ENCODE results near the gene YAP1.
"Not testable (repeated sequence)": the region's sequence is repeated elsewhere in the genome, so short reads cannot be mapped to it uniquely, and the experiment has no call there.

The YAP1 gene

DNA sequence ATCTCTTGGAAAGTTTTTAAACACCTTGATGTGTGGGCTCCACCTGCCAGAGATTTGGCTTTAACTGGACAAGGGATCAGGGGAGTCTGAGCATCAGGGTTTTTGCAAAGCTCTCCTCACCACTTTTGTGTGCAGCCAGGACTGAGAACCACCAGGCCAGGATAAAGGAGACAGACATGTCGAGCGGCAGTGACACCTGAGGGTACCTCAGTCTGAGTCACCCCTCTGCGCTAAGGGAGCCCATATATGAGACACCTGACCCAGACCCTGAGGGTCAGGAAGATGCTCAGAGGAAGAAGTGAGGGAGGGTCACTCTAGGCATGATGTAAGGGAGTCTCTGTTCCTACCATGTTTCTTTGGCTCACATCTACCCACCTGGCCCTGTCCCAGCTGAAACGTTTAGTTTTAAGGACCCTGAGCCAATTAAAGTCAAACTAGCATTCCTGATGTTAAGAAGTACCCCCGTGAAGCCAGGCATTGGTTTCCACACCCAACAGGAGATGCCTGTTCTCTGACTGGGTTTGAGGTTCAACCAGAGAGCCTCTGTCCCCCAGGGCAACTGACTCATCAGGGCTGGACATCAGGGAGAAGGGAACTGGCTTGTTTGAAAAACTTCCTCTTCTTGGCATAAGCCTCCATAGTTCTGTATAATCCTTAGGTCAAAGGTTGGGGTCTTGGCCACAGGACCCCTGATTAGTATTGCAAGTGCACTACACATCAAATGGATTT, 134.6 kb downstream of the YAP1 start:
- DNase-seq, result no peak

DNA sequence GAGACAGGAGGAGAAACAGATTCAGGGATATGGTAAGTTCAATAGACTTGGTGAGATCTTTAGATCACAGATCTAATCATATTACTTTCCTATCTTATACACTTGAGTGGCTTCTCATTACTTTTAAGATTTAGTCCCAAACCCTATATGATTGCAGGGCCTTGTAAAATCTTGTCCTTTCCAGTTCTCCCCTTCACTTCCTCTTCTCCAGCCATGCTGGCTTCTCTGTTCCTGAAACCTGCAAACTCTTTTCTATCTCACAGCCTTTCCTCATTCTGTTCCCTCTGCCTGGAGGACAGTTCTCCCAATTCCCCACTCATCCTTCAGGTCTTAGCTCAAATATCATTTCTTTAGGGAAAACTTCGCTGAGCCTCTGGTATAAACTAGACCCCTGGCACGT, 141.2 kb downstream of the YAP1 start:
- no peak for DNase-seq

DNA sequence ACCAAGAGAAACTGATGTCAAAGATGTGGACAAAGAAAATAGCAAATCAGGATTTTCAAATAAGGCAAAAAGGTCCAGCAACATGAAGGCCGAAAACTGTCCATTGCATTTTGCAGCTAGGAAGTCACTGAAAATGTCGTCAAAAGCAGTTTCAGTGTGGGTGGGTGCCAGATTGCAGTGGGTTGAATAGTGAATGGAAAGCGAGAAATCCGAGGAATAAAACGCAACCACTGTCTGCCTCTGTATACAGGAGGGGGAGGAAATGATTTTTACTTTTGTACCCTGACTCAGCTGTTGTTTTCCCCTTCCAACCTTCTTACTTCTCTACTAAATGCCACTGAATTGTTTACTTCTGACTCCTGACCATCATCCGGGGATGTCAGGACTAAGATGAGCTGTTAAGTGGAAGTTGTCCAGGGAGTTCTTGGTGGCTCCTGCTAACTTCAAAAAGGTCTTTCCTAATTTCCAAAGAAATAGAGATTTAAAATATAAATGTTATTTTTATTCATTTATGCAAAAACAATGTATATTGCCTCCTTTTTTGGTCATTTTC, 142.2 kb downstream of the YAP1 start:
- DNase-seq, result no peak

DNA sequence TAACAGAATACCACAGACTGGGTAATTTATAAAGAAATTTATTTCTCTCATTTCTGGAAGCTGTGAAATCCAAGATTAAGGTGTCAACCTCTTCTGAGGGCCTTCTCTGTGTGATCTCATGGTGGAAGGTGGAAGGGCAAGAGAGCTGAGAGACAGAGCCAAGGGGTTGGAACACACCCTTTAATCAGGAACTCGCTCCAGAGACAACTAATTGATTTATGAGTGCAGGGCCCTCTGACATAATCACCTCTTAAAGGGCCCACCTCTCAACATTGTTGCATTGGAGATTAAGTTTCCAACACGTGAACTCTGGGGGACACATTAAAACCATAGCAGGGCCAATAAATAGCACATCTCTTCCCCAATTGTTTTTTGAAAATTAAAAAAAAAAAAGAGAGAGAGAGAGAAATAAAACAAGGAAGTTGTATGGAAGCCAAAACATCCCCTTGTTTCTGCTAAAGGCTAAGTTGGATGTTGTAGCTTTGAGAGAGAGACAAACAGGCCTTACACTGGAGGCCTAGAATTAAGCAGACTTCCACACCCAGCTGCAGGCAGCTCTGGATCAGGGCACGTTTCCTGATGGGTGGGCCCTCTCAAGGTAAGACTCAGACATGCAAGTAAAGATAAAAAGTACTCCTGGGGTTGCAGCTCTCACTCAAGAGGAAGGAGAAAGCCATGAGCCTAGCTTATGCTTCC, 142.9 kb downstream of the YAP1 start:
- no peak for DNase-seq

DNA sequence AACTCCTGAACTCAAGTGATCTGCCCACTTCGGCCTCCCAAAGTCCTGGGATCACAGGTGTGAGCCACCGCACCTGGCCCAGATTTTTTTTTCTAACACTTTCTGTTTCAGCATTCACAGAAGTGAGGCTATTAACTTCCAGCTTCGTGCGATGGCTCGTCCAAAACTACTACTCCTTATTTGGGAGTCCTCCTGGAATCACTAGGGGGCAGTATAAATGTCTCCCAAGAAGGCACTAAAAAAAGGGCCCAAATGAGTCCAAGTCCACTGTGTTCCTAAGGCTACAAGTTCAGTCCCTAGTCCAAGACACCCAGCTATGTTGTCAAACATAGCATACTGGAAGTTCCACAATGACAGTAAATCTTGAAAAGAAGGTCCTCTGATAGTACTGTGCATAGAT, 143.8 kb downstream of the YAP1 start:
- DNase-seq, result no peak

DNA sequence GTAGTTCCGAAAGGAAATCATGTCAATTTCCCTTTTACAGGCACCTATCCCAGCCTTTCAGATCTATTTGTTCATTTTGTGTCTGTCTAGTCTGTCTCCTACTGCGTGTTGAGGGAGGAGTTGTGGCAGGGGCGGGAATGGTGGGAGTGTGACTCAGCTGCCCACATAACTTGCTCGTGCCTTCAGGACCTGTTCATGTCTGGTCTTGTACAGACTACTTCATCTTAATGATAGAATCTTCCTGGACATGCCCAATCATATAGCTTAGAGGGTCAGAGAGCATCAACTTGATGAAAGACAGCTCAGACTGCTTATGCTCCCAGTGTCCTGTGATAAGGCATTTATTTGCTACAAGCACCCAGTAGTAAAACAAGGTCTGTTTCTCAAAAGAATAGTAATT, 146.0 kb downstream of the YAP1 start:
- DNase-seq, result no peak

DNA sequence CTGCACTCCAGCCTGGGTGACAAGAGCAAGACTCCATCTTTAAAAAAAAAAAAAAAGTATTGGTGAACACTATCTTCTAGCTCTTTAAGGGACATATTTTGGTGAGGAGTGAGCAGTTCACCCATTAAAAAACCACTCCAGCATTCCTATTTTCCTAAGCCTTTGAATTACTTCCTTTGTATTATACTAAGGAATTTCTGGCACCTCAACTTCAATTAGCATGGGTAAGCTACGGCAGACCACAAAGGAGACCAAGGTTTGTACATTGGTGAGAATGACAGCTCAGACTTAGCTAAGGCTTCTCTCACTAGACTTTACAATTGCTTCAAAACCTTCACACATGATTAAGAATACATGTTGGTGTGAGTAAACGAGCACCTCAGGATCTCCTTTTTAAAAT, 150.0 kb downstream of the YAP1 start:
- no peak for DNase-seq

DNA sequence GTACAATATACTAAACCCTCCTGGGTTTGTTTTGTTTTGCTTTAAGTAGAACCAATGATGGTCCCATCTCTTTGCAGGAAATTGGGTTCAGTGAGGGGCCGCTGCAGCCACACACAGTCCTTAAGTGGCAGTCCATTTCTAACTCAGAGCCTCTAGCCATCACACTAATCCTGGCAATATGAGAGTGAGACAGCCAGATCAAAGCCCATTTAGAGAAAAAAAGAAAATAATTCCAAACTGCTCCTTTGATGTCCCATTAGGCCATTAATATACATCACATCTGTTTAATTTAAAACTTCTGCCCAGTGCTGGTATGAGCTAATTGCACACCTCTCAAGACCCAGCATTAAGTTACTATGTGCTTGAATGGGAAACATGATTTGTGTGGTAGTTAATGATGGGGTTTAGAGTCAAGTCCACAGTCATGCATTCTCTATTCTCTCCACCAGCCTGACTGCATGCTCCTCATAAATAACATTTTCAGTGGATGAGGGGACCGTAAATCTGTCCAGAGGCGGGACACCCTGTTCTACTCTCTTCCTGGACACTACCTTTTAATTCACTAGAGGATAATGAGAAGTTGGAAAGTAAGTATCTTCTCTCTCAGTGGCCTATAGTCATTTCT, 153.2 kb downstream of the YAP1 start:
- DNase-seq, result no peak

DNA sequence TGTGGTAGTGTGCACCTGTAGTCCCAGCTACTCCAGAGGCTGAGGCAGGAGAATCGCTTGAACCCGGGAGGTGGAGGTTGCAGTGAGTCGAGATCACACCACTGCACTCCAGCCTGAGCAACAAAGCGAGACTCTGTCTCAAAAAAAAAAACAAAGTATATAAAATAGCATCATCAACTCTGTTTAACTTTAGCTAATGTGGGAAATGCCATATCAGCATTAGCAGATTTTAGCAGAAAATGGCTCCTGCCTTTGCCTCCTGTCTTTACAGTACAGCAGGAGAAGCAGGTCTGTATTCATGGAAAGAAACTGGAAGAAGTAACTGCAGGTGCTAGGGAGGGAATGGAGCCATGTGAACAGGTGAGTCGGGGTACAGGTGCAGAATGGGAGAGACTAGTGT, 154.5 kb downstream of the YAP1 start:
- not testable (repeated sequence) for DNase-seq

DNA sequence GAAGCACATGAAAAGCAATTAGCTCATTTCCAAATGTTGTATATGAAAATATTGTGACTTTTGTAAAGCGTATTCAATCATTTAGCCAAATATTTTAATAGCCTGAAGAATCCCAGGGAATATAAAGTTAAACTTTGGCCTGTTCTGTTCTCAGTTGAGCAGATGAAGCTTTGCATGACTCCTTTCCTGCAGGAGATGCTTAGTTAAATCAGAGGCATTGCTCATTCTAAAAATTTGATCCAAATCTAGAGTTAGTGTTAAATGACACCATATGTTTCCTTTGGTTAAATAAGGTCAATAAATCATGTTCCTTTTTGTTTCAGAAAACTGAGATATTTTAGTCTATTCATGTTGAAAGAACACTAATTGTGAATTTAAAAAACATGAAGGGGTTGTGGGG, 155.9 kb downstream of the YAP1 start:
- DNase-seq, result no peak

DNA sequence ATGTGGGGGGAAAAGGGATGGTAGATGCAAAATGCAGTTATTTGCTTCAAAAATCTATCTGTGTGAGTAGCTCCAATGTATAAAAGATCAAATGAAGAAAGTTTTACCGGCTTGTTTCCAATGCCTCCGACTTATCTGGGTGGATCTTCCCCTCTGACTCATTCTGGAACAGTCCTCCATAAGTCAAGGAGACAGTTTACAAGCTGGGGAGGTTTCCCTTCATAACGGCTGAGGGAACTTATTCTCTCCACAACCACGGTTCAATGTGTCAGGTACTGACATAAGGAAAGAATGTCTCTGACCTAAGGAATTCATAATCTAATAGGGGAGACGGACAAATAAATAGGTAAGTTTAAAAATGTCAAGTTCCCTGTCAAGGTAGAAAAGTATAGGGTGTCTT, 157.4 kb downstream of the YAP1 start:
- DNase-seq, result no peak

DNA sequence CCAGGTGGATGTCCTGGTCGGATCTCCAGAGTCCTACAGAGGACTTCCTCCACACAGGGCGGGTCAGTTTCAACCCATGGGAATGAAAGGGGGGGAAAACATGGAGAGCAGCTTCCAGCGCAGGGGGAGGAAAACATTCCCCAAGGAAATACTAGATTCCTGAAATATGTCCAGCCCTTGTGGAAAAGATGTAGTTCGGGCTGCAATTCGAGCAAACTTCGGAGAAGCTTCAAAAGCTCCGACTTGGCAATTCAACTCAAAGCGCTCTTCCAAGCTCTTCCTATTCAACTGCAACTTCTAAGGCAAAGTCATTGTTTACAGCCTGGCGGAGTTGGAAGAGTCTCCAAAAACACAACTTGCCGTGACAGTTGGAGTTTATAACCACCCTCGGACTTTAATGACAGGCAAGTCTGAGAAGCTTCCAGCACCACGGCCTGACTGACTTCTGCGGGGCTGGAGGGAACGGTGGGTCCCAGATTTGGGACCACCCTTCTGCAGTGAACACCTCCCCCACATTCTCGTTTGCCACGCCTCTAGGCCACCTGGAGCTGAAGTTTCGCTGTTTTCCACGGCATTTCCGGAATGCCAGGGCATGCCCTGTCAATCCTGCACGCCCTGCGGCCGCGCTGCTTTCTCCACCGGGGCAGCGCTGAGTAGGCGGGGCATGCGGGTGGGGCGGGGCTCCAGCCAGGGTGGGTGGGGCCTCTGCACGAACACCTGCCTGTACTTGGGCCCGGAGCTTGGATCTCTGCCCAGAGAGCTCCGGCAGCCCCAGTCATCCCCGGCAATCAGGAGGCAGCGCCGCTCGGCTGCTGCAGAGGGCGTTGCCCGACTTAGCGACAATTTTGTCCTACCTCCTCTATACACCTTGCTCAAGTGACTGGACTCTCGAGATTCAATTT, 158.1 kb downstream of the YAP1 start:
- peak; percentile 52 for DNase-seq

DNA sequence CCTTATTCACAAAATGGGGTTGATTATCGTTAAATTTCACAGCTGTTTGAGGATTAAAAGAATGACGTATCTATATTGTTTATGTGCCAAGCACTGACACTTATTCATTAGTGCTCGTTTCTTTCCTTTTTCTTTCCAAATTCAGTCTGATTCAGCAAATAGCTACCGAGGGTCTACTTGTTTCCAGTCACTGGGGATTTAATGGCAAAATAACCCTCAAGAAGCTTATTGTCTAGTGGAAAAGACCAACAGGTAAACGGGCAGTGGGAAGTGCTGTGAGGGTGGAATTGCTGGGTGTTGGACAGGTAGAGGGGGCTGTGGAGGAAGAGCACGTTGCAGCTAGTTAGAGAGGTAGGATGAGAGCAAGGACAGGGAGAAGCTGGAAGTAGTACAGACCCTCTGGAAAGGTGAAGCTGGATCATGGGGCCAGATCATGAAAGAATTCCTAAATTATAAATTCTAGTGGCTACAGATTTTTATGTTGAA, 158.8 kb downstream of the YAP1 start:
- no peak for DNase-seq

DNA sequence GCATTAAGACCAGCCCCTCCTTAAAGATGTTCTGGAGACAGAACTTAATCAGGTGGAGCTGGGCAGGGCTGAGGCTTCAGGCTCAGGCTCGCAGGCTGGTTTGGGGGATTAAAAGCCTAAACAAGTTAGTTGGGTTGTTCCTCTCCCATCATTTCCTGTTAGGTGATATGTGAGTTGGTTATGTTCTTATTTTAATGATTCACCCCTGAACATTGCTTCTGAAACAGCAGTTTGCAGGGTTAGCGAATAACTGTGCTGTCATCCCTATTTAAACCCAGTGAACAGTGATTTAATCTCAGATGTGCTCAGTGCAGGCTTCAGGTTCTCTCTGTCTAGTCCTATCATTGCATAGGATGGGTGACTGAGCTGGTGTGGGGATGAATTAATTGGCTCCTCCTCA, 159.7 kb downstream of the YAP1 start:
- DNase-seq, result no peak

DNA sequence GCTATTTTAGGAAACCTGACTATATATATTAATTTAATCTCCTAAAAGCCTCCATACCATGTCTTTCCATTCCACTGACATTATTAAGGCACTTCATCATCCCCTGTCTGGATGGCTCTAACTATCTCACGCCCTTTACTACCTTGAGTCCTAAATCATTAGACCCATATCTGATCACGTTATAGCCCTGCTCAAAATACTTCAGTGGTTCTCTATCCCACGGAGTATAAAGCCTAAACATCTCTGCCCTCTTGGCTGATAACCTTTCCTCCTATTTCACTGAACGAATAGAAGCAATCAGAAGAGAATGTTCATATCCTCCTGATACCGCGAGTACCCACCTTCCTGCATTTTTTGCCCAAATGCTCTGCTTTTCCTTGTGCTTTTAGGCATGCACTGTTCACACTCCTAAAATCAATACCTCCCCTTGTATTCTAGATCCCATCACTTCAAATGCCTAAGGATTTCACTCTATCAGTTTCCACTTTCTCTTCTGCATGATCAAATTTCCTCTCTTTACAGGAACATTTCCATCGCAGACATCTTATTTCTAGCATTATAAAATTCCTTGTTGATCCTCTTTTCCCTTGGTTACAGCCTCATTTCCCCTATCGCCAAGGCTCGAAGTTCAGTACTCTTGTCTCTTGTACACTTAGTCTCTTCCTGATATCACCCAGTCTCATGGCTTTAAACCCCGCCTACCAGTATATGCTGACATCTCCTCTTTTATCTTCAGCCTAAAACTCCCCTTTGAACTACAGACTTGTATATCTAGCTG, 162.0 kb downstream of the YAP1 start:
- DNase-seq, result no peak

DNA sequence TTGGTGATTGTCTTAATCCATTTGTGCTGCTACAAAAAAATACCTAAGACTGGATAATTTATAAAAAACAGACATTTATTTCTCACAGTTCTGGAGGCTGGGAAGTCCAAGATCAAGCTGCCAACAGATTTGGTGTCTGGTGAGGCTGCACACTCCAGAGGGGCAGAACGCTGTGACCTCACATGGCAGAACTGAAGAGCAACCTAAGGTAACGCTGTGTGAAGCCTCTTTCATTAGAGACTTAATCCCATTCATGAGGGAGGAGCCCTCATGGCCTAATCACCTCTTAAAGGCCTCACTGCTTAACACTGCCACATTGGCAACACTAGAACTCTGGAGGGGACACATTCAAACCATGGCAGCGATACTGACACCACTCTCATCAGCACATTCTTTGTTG, 164.4 kb downstream of the YAP1 start:
- DNase-seq, result no peak

DNA sequence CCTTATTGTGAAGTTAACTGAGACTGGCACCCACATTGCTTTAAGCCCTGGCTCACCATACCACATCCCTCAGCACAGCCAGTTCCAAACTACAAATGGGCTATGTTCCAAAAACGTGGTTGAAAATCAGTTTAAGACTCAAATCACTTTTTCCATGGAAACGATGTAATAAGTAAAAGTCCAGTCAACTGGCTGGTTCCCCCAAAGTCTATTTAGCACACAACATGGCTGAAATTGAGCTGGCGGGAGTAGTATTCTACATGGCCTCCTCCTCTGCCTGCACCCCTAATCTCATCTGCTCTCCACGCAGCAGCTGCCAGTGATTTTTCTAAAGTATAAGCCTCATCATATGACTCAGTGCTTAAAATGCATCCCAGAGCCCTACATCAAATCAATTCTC, 166.1 kb downstream of the YAP1 start:
- DNase-seq, result no peak

DNA sequence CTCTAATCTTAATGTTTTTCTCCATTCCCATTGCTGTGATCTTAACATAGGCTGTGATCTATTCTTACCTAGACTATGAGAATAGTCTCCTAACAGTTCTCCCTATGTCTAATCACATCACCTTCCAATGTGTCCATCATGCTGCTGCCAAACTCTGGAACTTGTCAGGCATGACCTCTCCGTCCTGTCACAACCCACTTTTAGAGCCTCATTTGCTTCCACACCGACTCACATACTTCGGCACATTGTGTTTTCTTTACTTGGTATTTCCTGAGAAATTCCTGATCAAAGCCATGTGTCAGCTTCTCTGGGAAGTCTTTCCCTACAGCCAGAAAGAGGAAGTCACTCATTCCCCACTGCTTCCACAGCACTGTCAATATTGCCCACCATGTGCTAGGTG, 166.5 kb downstream of the YAP1 start:
- DNase-seq, result no peak

DNA sequence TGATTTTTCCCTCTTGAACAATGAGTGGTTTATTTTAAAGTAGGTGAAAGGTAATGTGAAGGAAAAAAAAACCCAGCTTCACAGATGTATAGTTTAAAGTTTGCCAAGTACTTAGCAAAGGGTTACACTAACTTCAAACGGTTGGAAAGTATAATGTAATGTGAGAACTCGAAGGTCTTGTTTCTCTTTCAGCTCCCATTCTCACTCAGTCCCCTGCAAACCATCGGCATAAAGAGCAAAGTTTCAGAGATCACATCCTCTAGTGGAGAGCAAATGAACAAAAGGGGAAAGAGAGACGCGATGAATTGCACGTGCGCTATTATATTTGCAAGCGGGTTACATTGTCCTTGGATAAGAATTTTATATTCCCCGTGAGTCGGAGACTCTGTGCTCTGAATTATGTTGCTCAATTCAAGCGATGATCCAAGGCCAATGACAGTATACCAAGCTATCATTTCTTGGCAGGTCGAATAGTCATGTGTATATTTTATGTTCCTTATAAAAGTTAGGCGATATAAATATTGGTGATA, 169.5 kb downstream of the YAP1 start:
- DNase-seq, result no peak

DNA sequence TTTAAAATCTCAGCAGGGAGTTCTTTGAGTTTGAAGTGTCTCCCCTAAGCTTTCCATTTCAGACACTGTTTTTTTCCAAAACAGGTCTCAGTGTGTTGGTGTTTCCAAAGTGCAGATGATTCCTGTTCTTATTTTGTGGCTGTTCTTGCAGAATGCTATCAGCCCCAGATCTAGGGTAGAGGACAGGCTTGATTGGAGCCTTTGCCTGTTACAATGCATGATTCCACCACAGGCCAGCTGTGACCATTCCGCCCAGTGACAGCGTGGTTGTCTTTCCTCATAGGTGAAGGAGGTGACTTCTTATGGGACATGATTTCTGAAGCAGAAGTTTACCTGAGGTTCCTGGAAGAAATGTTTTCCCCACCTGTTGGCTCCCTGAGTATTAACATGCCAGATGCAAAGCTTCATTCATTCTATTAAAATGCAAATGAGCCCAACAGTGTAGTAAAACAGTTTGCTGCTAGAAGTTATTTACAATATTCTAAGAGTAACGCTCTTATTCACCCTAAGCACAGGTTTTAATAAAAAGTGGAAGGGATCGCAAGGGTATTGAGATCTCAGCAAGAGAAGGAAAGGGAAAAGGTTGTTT, 170.1 kb downstream of the YAP1 start:
- no peak for DNase-seq
